Tibial artery (tissue), 4 donors: ENCODE measurements around the gene ARRDC1.

Experiments used
- DNase-seq, 2 donors: peaks; one replicate each; pipeline ENCODE4 v3.0.0-alpha.2; 2019
- H3K27ac ChIP-seq, 2 donors: fragments of 200-600 bp; sonication (generic) in 1 of 2; 1 replicate in 1 of 2; 2 replicates in 1 of 2; pipeline ENCODE4 v1.5.1; 2018 to 2019; ENCODE audit warnings: mild to moderate bottlenecking in 1 of 2
- H3K27me3 ChIP-seq, 2 donors: fragments of 200-600 bp; sonication (generic) in 1 of 2; one replicate each; pipeline versions ENCODE4 v1.5.1 to v1.6.0; 2016 to 2019
- H3K36me3 ChIP-seq, 3 donors: fragments of 200-600 bp; sonication (generic) in 2 of 3; one replicate each; pipeline ENCODE4 v1.5.1; 2016 to 2019; ENCODE audit warnings: mild to moderate bottlenecking in 2 of 3
- H3K4me1 ChIP-seq, 4 donors: fragments of 200-600 bp; sonication (generic) in 2 of 4; 1 replicate in 3 of 4; 2 replicates in 1 of 4; pipeline ENCODE4 v1.5.1; 2016 to 2019
- H3K4me3 ChIP-seq, 2 donors: fragments of 200-600 bp; sonication (generic) in 1 of 2; 1 replicate in 1 of 2; 2 replicates in 1 of 2; pipeline ENCODE4 v1.5.1; 2018 to 2019; ENCODE audit warnings: mild to moderate bottlenecking in 2 of 2
- H3K9me3 ChIP-seq, 3 donors: fragments of 200-600 bp; sonication (generic) in 1 of 3; one replicate each; pipeline ENCODE4 v1.5.1; 2016 to 2019
- intact Hi-C: fragments of 100-400 bp; cut with DNase I; formaldehyde crosslinking; loops from one replicate; pipeline ENCODE4 v1.15.0; 2023; ENCODE audit warnings: low total_unique reads
- TF ChIP-seq, protein P1 (sequence below), 2 experiments: fragments of 200-600 bp in 1 of 2; fragments of 450-650 bp in 1 of 2; IDR thresholded peaks; one replicate each; pipeline ENCODE4 v1.5.1; 2017 to 2019; ENCODE audit warnings: antibody characterized with exemption in 2 of 2, mild to moderate bottlenecking in 1 of 2, moderate library complexity in 1 of 2

Gene ARRDC1

DNA sequence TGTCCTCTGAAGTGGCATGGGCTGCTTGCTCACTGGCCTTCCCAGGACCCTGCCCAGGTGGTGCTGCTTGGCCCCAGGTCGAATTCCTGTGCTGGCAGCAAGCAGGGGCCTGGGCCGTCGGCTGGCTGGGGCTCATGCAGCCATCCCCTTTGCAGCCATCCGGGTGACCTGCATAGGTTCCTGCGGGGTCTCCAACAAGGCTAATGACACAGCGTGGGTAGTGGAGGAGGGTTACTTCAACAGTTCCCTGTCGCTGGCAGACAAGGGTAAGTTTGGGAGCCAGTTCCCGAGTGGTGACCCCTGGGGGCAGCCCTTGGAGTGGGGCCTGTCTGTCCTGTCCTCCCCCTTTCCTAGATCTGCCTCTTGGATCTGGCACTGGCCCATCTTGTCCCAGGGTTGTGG is 7.3 kb downstream of the ARRDC1 start:
- TF ChIP-seq, protein P1, sequence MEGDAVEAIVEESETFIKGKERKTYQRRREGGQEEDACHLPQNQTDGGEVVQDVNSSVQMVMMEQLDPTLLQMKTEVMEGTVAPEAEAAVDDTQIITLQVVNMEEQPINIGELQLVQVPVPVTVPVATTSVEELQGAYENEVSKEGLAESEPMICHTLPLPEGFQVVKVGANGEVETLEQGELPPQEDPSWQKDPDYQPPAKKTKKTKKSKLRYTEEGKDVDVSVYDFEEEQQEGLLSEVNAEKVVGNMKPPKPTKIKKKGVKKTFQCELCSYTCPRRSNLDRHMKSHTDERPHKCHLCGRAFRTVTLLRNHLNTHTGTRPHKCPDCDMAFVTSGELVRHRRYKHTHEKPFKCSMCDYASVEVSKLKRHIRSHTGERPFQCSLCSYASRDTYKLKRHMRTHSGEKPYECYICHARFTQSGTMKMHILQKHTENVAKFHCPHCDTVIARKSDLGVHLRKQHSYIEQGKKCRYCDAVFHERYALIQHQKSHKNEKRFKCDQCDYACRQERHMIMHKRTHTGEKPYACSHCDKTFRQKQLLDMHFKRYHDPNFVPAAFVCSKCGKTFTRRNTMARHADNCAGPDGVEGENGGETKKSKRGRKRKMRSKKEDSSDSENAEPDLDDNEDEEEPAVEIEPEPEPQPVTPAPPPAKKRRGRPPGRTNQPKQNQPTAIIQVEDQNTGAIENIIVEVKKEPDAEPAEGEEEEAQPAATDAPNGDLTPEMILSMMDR (IDR thresholded peaks at IDR 0.05): no peak
- Histone ChIP-seq H3K4me1 (peaks cover 0 to 61% (median 23%) of the 10 kb centered on the region in 4 donors), H3K36me3 (peaks cover 7 to 43% (median 24%) of the 10 kb centered on the region in 3 donors), H3K27me3 (no peaks in the 10 kb centered on the region), H3K4me3 (no peak overlapping the region), H3K27ac (no peak overlapping the region), H3K9me3 (no peaks in the 10 kb centered on the region)
- intact Hi-C loops: no loop called here
- DNase-seq: no peak

DNA sequence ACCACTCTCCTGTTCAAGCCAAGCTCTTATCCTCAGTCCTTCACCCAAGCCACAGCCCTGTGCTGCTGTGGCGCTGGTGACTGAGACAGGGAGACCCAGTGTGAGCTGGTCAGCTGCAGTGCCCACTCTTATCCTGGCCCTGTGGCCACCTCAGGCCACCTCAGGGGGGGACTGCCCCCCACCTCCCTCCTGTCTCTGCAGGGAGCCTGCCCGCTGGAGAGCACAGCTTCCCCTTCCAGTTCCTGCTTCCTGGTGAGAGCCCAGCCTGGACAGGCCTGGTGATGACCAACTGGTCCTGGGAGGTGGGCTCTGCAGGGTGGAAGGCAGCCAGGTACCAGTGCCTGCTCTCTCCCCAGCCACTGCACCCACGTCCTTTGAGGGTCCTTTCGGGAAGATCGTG is 7.8 kb downstream of the ARRDC1 start:
- Histone ChIP-seq H3K4me1 (peaks cover 0 to 61% (median 24%) of the 10 kb centered on the region in 4 donors), H3K27me3 (no peaks in the 10 kb centered on the region), H3K4me3 (no peak overlapping the region), H3K36me3 (peaks cover 7 to 43% (median 24%) of the 10 kb centered on the region in 3 donors), H3K27ac (no peak overlapping the region), H3K9me3 (no peaks in the 10 kb centered on the region)
- TF ChIP-seq, protein P1 (IDR thresholded peaks at IDR 0.05): no peak
- intact Hi-C loops: no loop called here
- no peak for DNase-seq

DNA sequence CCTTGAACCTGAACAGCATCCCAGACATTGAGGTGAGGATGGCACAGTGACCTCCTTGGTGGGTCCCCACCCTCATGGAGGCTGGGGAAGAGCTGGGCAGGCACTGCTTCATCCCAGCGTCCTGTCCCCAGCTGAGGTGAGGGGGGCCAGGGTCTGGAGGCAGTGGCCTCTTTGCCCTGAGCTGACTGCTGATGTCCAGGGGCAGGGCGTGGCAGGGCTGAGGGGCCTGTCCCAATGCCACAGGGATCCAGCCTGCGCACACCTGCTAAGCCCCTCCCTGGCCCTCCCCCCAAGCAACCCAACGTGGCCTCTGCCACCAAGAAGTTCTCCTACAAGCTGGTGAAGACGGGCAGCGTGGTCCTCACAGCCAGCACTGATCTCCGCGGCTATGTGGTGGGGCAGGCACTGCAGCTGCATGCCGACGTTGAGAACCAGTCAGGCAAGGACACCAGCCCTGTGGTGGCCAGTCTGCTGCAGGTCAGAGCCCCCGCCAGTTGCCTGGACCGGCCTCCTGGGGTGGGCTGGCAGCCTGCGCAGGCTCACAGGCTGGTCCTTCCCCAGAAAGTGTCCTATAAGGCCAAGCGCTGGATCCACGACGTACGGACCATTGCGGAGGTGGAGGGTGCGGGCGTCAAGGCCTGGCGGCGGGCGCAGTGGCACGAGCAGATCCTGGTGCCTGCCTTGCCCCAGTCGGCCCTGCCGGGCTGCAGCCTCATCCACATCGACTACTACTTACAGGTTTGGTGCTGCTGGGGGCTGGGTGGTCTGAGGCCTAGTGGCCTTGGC is 8.4 kb downstream of the ARRDC1 start:
- Histone ChIP-seq H3K36me3 (peaks cover 7 to 43% (median 24%) of the 10 kb centered on the region in 3 donors), H3K27me3 (no peaks in the 10 kb centered on the region), H3K4me1 (peaks cover 0 to 55% (median 23%) of the 10 kb centered on the region in 4 donors), H3K9me3 (no peaks in the 10 kb centered on the region), H3K27ac (no peak overlapping the region), H3K4me3 (no peak overlapping the region)
- TF ChIP-seq, protein P1 (IDR thresholded peaks at IDR 0.05): no peak
- intact Hi-C loops: no loop called here
- no peak for DNase-seq

- Histone ChIP-seq H3K4me1 (peaks cover 0 to 55% (median 25%) of the 10 kb centered on the region in 4 donors), H3K27me3 (no peaks in the 10 kb centered on the region), H3K27ac (no peak overlapping the region), H3K9me3 (no peaks in the 10 kb centered on the region), H3K36me3 (peaks cover 7 to 43% (median 24%) of the 10 kb centered on the region in 3 donors), H3K4me3 (no peak overlapping the region)
- TF ChIP-seq, protein P1 (IDR thresholded peaks at IDR 0.05): no peak
- no peak for DNase-seq
- intact Hi-C loops: no loop called here
Observed at GRCh38 chr9:137614631-137615386, 9.3 kb downstream of the ARRDC1 start.

GRCh38 chr9:137615387-137615871 is 9.9 kb downstream of the ARRDC1 start:
- Histone ChIP-seq H3K27ac (no peak overlapping the region), H3K9me3 (no peaks in the 10 kb centered on the region), H3K4me1 (peaks cover 0 to 62% (median 31%) of the 10 kb centered on the region in 4 donors), H3K36me3 (peaks cover 7 to 44% (median 24%) of the 10 kb centered on the region in 3 donors), H3K27me3 (no peaks in the 10 kb centered on the region), H3K4me3 (no peak overlapping the region)
- TF ChIP-seq, protein P1 (IDR thresholded peaks at IDR 0.05): no peak
- intact Hi-C loops: no loop called here
- no peak for DNase-seq
